Measurements from ENCODE around the gene INSYN1. TPM values are rescaled to one million over a fixed set of nuclear protein-coding genes. Genes with fewer than 3 reads are reported as not detected.

Gene INSYN1
- total and polyA plus RNA-seq, 9 of the 15 experiments (the other 6 are each of a cell fraction or from before 2014, with no cell fraction given) = not detected

- TF ChIP-seq, protein P1, sequence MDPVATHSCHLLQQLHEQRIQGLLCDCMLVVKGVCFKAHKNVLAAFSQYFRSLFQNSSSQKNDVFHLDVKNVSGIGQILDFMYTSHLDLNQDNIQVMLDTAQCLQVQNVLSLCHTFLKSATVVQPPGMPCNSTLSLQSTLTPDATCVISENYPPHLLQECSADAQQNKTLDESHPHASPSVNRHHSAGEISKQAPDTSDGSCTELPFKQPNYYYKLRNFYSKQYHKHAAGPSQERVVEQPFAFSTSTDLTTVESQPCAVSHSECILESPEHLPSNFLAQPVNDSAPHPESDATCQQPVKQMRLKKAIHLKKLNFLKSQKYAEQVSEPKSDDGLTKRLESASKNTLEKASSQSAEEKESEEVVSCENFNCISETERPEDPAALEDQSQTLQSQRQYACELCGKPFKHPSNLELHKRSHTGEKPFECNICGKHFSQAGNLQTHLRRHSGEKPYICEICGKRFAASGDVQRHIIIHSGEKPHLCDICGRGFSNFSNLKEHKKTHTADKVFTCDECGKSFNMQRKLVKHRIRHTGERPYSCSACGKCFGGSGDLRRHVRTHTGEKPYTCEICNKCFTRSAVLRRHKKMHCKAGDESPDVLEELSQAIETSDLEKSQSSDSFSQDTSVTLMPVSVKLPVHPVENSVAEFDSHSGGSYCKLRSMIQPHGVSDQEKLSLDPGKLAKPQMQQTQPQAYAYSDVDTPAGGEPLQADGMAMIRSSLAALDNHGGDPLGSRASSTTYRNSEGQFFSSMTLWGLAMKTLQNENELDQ (CRISPR knock-in tag; IDR thresholded peaks at IDR 0.05; ENCODE audit: borderline replicate concordance) = no peak
- TF ChIP-seq, protein P2, sequence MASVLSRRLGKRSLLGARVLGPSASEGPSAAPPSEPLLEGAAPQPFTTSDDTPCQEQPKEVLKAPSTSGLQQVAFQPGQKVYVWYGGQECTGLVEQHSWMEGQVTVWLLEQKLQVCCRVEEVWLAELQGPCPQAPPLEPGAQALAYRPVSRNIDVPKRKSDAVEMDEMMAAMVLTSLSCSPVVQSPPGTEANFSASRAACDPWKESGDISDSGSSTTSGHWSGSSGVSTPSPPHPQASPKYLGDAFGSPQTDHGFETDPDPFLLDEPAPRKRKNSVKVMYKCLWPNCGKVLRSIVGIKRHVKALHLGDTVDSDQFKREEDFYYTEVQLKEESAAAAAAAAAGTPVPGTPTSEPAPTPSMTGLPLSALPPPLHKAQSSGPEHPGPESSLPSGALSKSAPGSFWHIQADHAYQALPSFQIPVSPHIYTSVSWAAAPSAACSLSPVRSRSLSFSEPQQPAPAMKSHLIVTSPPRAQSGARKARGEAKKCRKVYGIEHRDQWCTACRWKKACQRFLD (CRISPR knock-in tag; IDR thresholded peaks at IDR 0.05) = no peak
- no peak for TF ChIP-seq IFI16 (CRISPR knock-in tag; IDR thresholded peaks at IDR 0.05)
- TF ChIP-seq NR2C2 (CRISPR knock-in tag; IDR thresholded peaks at IDR 0.05) = no peak
- no peak for TF ChIP-seq NR2C2 (tag; IDR thresholded peaks at IDR 0.05)
- no peak for TF ChIP-seq PML (IDR thresholded peaks at IDR 0.05; ENCODE audit: low read length)
- TF ChIP-seq, protein P3, sequence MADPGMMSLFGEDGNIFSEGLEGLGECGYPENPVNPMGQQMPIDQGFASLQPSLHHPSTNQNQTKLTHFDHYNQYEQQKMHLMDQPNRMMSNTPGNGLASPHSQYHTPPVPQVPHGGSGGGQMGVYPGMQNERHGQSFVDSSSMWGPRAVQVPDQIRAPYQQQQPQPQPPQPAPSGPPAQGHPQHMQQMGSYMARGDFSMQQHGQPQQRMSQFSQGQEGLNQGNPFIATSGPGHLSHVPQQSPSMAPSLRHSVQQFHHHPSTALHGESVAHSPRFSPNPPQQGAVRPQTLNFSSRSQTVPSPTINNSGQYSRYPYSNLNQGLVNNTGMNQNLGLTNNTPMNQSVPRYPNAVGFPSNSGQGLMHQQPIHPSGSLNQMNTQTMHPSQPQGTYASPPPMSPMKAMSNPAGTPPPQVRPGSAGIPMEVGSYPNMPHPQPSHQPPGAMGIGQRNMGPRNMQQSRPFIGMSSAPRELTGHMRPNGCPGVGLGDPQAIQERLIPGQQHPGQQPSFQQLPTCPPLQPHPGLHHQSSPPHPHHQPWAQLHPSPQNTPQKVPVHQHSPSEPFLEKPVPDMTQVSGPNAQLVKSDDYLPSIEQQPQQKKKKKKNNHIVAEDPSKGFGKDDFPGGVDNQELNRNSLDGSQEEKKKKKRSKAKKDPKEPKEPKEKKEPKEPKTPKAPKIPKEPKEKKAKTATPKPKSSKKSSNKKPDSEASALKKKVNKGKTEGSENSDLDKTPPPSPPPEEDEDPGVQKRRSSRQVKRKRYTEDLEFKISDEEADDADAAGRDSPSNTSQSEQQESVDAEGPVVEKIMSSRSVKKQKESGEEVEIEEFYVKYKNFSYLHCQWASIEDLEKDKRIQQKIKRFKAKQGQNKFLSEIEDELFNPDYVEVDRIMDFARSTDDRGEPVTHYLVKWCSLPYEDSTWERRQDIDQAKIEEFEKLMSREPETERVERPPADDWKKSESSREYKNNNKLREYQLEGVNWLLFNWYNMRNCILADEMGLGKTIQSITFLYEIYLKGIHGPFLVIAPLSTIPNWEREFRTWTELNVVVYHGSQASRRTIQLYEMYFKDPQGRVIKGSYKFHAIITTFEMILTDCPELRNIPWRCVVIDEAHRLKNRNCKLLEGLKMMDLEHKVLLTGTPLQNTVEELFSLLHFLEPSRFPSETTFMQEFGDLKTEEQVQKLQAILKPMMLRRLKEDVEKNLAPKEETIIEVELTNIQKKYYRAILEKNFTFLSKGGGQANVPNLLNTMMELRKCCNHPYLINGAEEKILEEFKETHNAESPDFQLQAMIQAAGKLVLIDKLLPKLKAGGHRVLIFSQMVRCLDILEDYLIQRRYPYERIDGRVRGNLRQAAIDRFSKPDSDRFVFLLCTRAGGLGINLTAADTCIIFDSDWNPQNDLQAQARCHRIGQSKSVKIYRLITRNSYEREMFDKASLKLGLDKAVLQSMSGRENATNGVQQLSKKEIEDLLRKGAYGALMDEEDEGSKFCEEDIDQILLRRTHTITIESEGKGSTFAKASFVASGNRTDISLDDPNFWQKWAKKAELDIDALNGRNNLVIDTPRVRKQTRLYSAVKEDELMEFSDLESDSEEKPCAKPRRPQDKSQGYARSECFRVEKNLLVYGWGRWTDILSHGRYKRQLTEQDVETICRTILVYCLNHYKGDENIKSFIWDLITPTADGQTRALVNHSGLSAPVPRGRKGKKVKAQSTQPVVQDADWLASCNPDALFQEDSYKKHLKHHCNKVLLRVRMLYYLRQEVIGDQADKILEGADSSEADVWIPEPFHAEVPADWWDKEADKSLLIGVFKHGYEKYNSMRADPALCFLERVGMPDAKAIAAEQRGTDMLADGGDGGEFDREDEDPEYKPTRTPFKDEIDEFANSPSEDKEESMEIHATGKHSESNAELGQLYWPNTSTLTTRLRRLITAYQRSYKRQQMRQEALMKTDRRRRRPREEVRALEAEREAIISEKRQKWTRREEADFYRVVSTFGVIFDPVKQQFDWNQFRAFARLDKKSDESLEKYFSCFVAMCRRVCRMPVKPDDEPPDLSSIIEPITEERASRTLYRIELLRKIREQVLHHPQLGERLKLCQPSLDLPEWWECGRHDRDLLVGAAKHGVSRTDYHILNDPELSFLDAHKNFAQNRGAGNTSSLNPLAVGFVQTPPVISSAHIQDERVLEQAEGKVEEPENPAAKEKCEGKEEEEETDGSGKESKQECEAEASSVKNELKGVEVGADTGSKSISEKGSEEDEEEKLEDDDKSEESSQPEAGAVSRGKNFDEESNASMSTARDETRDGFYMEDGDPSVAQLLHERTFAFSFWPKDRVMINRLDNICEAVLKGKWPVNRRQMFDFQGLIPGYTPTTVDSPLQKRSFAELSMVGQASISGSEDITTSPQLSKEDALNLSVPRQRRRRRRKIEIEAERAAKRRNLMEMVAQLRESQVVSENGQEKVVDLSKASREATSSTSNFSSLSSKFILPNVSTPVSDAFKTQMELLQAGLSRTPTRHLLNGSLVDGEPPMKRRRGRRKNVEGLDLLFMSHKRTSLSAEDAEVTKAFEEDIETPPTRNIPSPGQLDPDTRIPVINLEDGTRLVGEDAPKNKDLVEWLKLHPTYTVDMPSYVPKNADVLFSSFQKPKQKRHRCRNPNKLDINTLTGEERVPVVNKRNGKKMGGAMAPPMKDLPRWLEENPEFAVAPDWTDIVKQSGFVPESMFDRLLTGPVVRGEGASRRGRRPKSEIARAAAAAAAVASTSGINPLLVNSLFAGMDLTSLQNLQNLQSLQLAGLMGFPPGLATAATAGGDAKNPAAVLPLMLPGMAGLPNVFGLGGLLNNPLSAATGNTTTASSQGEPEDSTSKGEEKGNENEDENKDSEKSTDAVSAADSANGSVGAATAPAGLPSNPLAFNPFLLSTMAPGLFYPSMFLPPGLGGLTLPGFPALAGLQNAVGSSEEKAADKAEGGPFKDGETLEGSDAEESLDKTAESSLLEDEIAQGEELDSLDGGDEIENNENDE (IDR thresholded peaks at IDR 0.05; ENCODE audit: low read depth, low read length) = no peak
- TF ChIP-seq TBP (optimal IDR thresholded peaks at IDR 0.05; ENCODE audit: low read depth, low read length) = no peak
These were observed 2.8 kb upstream of the INSYN1 start (continued) for GRCh38 chr15:73755946-73756345.

All from K562 (cell line).